Transverse colon (tissue), 4 donors: Measurements from ENCODE around the gene EIF4E2.

Experiments used
- CTCF ChIP-seq, 5 experiments: fragments of 200-600 bp in 3 of 5; fragments of 450-650 bp in 2 of 5; sonication (generic) in 3 of 5; IDR thresholded peaks; 1 replicate in 2 of 5; 2 replicates in 3 of 5; pipeline ENCODE4 v1.5.1; 2016 to 2017; ENCODE audit warnings: antibody characterized with exemption in 5 of 5, inconsistent platforms in 3 of 5, mild to moderate bottlenecking in 2 of 5, moderate library complexity in 1 of 5
- EP300 ChIP-seq: sonication (generic); formaldehyde crosslinking; IDR thresholded peaks from one replicate; pipeline ENCODE4 v1.6.1; 2017; ENCODE audit warnings: antibody characterized with exemption, low read depth
- POLR2AphosphoS5 ChIP-seq, 3 donors: sonication (generic); formaldehyde crosslinking; IDR thresholded peaks; one replicate each; pipeline ENCODE4 v1.6.1; 2016; ENCODE audit warnings: antibody characterized with exemption in 3 of 3

- TF ChIP-seq CTCF (IDR thresholded peaks at IDR 0.05) (no peak), POLR2AphosphoS5 (IDR thresholded peaks at IDR 0.05) (no peak), EP300 (no peak)
These were observed 37.5 kb downstream of the EIF4E2 start for GRCh38 chr2:232588031-232588430.
